Smooth muscle cell of the brain vasculature (primary cell): ENCODE data around the gene NUP50.
"Not testable (repeated sequence)": the region's sequence is repeated elsewhere in the genome, so short reads cannot be mapped to it uniquely, and the experiment has no call there.

Experiments
- DNase-seq: peaks from one replicate; pipeline ENCODE4 v3.0.0-alpha.2; 2012; ENCODE audit warnings: low read depth, low spot score

Gene NUP50

DNA sequence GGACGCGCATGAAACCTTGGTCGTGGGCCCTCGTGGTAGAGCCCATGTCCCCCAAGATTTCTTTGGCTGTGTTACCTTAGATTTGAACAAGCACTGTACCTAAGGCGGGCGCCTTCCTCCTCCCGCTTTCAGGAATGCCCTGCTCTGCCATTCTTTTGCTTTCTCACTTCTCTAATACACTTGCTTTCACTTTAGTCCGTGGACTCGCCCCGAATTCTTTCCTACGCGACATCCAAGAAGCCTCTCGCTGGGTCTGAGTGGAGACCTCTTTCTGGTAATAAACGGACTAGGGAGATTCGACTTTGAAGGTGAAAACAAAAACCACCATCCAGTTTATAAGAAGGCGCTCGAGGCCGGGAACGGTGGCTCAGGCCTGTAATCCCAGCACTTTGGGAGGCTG, 1.2 kb upstream of the NUP50 start:
- no peak for DNase-seq

DNA sequence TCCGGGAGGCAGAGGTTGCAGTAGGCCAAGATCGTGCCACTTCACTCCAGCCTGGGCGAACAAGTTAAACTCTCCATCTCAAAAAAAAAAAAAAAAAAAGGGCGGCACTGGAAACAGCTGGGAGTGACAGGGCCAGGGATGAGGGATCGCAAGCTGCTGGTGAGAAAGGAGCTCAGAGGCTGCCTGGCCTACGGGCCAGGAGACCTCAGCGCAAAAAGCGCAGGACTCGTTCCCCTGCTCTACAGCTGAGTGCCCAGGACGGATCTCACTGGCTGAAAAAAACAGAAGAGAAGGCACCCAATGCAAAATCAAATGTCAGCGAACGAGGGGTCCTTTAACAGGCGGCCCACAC, 650 bp upstream of the NUP50 start:
- no peak for DNase-seq

DNA sequence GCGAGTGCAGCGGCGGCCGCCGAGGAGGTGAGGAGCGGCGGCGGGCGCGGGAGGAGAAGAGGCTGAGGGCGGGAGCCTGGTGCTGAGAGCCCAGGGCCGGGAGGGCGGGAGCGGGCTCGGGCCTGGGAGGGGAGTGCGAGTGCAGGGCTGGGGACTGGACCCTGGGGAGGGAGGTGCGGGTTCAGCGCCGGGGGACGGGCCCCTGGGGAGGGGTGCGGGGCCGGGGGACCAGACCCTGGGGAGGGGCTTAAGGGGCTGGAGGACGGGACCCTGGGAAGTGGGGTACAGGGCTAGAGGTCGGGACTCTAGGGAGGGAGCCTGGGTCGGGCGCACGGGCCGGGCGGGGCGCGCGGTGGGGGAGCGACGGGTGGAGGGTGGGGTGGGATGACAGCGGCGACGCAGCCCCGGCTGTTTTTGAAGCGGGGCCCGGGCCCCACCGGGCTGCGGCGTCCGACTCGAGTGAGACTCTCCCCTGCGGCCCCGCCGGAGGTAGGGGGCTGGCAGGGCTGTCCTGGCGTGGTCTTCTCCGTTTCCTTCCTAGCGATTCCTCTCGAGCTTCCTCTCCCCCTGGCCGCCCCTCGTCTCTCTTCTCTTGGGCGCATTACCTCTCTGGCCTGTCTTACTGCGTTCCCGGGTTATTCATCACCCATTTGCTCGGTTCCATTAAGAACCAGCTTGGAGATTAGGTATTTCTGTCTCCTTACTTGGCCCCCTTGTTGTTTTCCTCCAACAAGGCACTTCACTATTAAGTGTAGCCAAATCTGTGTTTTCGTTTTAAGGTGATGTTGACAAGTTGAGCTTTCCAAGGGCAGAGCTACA, 754 bp downstream of the NUP50 start:
- no peak for DNase-seq

DNA sequence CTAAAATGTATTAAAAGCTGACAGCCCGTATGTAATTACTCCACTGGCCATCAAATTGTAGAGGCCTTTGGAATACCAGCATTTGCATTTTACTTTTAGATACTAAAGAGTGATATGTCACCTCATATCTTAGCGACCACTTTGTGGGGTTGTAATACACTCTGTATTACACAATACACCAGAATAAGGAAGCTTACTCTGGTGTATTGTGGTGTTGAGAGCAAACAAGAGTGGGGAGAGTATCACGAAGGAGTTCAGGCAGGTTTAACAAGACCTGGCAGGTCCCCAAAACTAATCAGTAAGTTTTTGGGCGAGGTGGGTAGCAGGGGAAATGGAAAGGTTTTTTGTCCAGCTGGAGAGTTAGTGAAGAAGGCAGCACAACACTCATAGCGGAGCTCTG, 3.2 kb downstream of the NUP50 start:
- DNase-seq: no peak

DNA sequence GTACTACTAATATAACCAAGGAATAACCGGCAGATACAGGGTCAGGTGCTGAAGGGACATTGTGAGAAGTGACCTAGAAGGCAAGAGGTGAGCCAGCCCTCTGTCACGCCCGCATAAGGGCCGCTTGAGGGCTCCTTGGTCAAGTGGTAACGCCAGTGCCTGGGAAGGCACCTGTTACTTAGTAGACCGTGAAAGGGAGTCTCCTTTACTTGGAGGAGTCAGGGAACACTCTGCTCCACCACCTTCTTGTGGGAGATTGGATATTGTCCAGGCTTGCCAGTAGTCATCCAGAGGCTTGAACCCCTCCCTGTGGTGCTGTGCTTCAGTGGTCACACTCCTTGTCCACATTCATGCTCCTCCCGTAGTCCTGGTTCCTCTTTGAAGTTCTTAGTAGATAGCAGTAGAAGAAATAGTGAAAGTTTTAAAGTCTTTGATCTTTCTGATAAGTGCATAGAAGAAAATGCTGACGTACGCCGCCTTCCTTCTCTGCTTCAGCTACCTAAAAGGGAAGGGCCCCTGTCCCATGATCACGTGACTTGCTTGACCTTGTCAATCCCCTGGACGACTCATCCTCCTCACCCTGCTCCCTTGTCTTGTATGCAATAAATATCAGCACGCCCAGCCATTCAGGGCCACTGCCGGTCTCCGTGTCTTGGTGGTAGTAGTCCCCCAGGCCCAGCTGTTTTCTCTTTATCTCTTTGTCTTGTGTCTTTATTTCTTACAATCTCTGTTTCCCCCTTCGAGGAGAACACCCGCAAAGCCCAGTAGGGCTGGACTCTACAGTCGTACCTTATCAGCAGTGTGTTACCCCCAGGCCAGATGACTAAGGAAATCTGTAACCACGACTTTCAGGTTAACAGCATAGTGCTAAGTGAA, 6.1 kb downstream of the NUP50 start:
- DNase-seq: no peak

DNA sequence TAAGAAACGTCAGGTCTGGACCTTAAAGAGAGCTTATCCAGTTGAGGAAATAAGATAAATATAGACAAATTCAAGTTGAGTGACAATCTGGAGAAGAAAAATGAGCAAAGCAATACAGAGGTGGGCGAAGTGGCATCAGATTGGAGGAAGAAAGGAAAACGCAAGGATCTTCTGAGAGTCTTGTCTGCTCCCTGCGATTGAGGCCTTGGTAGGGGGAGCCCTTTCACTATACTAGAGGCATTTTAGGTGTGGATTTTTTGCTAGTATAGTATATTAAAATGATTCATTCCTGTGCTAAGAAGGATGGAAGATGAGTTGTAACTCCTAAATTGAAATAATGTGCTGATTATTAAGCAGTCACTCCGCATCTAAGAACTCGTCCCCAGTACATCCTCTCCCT, 8.1 kb downstream of the NUP50 start:
- DNase-seq: no peak

DNA sequence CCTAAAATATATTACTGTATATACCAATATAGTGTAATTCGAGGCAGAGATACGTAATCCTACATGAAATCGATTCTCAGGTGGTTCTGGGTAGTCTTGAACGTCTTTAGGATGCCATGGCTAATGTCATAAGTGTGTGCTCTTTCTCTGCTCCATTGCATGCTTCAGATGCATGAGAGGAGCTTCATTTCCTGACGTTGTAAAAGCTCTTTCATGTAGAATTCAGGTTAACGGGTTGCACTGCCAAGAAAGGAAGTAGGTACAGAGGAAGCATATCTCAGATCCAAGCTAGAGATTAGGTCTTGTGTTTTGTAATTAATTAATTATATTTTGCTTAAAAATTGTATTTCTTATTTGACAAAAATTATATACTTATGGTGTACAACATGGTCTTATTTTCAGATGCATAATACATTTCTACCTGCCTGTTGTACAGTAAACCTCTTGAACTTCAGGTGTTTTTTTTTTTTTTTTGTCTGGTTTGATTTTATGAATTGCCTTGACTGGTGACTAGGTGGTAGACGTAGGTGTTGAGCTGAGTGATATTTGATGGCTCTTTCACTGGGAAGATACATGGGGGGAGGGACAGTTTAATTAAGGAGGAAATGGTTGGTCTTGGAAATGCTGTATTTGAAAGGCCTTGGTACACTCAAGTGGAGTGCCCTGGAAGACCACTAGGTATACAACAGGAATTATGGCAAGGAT, 9.3 kb downstream of the NUP50 start:
- no peak for DNase-seq

DNA sequence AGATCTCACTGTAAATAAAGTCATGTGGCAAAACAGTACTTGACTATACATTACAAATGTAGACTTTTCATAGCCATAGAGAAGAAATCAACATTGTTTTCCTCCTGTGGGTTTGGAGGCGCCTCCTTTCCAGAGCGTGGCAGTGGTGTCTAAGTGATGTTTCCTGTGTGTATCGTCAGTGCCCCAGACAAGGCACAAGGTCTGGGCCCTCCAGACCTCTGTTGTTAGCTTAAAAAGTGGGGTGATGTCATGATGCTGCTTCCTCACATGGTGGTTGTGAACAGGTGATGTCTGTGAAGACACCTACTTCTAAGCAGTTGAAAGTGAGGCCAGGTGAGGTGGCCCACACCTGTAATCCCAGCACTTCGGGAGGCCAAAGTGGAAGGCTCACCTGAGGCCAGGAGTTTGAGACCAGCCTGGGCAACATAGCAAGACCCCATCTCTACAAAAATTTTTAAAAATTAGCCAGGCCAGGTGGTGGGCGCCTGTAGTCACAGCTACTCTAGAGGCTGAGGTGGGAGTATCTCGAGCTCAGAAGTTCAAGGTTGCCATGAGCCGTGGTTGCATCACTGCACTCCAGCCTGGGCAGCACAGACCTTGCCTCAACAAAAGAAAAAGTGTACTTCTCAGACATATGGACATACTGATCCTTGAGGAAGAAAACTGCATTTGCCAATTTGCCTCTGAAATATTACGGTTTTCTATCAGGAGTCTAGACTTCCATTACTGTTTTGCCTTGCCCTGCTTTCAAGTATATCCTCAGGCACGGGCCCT, 15.7 kb downstream of the NUP50 start:
- no peak for DNase-seq

DNA sequence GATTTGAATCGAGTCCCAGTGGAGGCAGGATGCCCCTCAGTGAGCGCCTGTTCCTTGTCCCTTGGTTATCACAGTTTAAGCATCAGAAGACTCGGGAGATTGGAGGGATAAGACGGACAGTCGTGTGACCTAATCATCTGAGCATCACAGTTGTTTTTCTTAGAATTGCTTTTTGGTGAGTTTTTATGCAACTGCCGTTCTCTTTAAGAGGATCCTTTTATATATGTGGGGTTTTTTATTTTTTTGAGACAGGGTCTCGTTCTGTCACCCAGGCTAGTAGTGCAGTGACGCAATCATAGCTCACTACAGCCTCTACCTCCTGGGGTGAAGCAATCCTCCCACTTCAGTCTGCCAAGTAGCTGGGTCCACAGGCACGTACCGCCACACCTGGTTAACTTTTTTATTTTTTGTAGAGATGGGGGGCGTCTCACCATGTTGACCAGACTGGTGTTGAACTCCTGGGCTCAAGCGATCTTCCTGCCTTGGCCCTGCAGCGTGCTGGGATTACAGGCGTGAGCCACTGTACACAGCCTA, 16.5 kb downstream of the NUP50 start:
- DNase-seq: no peak

DNA sequence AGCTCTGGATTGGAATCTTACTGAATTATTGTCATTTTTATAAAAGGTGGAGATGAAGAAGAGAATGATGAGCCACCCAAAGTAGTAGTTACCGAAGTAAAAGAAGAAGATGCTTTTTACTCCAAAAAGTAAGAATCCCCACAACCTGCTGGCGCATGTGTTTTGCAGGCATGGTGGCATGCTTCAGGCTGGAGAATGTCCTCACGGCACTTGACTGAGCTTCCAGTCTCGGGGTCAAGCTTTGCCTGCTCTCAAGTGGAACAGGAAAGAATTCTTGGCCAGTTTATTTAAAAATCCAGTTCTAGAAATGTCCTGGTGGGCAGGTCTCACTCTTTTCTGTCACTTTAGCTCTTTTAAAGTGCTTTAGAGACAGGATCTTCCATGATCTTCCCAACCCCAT, 17.5 kb downstream of the NUP50 start:
- no peak for DNase-seq

DNA sequence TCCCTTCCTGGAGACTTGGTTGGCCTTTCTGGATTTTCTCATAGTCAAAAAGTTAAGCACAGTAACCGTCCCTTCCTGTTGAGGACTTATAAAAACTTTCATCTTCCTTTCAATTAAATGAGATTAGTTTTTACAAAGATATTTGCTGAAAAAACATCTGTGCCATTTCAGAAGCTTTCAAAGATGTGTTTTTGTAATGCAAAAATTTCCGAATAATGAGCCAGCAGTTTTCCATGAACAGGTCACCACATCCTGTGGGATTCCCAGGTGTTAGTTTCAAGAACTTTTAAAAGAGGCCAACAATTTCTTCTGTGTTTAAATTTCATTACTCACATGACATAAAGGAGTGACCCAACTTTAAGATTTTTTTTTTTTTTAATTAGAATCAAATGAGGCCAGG, 18.0 kb downstream of the NUP50 start:
- no peak for DNase-seq

DNA sequence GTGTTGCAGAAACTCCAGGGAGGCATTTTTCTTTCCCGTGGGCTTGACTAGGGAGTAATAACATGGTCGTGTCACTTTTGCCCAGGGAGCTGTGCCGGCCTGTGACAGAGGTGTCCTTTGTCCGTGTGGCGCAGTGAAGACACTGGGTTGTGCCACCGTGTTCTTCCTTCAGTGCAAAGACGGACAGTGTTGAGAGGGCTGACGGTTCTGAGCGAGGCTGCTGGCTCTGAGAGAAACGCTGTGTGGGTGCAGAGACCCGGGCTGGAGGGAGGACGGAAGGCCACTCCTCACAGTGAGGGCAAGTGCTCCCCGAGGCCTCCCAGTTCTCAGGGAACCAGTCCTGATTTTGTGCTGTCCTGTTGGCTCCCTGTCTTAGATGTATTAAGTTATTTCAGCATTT, 20.2 kb downstream of the NUP50 start:
- DNase-seq: no peak

DNA sequence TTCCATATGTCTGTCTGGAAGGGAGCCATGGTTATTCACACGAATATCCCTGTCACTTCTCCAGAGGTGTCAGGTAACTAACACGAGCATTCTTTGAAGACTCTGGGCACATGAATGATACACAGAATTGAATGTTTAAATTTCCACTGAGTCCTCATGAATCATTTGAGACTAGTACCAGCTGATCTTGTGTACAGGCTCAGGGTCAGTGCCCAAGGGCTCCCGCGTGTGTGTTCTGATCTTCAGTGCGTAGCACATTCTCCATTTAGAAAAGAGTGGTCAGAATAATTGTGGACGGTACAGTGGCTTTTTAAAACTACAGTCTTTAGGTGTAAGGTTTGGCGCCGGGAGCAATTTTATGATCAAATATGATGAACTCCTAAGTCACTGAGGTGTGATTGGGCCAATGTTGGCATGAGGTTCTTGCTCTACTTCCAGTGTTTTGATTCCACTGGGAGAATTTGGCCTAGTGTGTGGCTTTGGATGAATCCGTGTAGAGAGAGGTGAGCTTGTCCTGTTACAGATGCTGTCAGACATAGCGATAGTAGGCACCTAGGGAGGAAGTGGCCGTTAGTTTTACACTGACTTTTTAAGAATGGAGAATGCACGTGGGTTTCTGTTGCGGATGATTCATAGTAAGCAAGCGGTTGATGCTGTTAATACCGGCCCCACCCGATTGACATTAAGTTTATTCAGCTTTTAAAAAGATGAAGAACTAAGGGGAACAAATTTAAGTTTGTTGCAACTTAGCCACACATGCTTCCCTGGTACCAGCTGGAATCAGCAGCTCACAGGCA, 22.2 kb downstream of the NUP50 start:
- no peak for DNase-seq

DNA sequence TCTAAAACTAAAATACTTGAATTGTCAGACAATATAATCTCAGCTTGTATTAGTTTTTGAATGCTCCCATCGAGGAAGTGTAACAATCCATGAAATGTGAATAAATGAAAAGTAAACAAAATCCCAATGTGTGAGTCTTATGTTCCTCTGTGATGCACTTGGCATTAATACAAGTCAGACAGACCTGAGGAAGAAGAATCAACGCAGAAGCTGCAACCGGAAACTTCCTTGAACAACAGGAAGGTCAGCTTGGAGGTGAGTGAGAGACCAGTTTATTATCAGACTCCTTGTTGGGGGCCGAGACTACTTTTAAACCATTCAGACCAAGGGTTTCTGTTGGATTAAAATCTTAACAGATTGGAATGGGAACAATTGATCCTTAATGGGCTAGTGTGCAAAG, 24.2 kb downstream of the NUP50 start:
- DNase-seq: no peak

DNA sequence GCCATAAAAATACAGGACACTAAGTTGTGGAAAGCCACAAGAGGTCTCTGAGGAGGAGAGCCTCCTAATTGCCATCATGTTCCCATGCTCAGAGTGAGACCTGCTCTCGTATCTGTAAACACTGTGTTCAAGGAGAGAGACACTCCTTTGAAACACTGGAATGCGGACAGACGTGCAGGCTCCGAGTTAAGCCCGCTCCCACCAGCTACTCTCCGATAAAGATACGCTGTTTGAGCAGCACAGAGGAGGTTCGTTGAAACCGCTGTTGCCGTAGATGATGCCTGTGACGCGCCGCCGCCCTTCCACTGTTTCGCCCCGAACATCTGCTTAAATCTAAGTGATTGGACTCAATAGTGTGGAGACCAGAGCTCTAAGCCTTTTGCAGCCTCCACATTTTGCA, 25.1 kb downstream of the NUP50 start:
- DNase-seq: no peak

DNA sequence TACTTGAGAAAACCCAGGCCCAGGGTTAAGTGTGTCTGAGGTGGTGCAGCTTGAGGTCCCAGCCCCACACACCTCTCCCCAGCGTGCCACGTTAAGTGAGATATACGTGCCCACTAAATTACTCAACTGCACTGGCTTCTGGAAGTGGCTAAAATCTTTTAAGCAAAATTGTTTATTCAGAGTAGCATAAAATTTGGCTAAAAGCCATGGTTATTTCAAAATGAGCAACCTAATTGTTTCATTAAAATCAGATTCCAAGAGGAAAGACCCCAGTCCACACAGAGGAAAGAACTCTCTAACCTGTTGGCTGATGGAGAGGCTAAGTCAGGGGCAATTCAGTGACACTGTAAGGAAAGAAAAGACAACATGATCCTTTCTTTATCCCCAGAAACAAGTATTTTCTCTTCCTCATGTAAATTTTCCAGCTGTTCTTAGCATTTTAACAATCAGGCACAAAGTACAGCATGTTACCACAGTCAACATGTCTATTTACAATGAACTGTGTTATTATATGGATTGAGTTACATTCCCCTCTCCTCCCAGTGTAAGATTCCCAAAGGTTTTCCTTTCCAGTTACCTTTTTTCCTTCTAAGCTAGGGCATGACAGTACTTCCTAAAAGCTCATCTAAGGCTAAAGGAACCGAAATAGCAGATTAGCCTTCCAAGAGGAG, 26.6 kb downstream of the NUP50 start:
- no peak for DNase-seq

DNA sequence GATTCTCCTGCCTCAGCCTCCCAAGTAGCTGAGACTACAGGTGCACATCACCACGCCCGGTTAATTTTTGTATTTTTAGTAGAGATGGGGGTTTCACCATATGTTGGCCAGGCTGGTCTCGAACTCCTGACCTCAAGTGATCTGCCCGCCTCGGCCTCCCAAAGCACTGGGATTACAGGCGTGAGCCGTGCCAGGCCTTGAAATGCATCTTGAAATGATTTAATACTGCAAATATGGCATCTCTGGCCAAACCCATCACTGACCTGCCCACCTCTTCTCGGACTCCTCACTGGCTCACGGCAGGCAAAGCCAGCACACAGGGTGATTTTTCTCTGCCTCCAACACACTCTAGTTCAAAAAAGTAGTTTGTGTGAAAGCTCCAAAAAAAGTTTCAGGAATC, 28.0 kb downstream of the NUP50 start:
- DNase-seq: not testable (repeated sequence)

DNA sequence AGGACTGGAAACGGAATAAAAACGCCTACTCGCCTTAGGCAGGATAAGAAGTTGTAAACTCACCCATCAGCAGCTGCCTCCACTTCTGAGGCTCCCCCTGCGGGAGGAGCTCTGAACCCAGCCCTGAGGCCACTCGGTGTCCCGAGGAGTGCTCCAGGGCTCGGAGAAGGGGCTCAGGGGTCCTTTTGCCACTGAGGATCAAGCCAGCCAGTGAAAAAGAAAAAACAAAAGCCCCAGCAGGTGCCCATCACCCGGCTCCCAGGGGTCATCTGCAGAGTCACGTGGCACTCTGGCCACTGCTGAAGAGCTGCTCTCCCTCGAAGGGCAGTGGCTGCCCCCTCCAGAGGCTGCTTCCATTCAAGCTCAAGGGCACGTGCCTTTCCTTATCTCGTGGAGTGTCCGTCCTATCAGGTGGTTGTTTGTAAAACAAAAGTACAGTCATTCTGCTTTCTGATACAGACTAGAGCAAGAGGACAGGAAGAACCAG, 29.0 kb downstream of the NUP50 start:
- DNase-seq: no peak

DNA sequence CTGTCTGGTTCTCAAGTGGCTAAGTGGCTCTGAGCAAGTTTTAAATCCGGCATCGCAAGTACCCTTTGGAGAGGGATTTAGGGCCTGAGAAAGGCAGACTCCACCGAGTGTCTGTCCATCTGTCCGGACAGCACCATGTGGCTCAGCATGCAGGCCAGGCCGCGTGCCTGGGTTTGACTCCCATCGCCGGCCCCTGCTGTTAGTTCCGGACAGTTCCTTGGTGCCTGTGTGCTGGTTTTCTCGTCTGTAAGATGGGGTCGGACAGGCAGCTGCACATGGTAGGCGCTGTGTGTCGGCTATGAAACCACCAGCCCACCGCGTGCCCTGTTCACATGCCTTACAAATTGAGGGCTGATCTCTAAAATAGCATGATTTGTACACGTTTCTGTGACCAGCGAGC, 31.0 kb downstream of the NUP50 start:
- no peak for DNase-seq

DNA sequence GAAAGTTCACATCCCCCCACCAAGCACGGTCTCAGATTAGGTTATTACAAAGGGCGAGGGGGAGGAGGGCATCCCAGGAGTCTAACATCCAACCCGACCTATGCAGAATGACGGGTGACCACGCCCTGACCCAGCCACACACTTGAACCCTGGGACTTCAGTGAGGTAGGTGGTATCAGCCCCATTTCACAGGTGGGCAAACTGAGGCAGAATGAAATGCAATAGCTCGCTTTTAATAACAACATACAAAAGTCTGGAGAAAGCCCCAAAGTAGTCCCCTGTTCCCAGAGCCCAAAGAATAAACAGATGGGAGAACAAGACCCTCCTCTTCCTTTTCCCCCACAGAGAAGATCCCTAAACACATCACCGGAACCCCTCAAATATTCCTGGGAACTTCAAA, 31.9 kb downstream of the NUP50 start:
- DNase-seq: no peak
